Measurements from ENCODE around the gene TRAF3IP1. TPM values are rescaled to one million over a fixed set of nuclear protein-coding genes. Genes with fewer than 3 reads are reported as not detected.

TRAF3IP1 gene
- total and polyA plus RNA-seq, 2 of the 13 experiments (the other 11 are each of a cell fraction or from before 2014, with no cell fraction given) = 4.1 to 12.9 TPM

DNA sequence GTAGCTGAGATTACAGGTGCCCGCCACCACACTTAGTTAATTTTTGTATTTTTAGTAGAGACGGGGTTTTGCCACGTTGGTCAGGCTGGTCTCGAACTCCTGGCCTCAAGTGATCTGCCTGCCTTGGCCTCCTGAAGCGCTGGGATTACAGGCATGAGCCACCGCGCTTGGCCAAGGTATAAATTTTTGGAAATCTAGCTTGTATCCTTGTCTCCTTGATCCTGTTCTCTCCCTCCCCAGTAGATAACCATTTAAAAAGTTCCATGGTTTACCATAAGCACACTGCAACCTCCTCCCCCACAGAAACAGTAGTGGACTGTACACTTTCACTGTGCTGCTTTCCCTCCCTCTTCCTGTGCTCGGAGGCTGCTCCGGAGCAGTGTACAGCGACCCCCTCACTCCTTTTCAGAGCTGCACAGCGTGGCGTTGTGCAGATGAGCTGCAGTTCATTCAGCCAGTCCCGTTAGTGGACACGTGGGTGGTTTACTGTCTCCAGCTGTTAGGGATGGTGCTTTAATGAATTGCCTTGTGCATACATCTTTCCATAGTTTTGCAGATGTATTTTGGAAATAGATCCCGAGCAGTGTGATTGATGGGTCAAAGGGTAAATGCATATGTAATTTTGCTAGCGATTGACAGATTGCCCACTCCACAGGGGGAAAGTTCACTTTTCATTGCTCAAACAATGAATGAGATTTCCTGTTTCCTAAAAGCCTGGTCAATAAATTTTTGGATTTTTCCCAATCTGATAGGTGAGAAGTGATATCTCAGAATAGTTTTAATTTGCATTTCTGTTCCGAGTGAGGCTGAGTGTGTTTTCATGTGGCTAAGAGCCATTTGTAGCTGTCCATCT lies 121.2 kb downstream of the TRAF3IP1 start (continued):
- TF ChIP-seq, protein P1, sequence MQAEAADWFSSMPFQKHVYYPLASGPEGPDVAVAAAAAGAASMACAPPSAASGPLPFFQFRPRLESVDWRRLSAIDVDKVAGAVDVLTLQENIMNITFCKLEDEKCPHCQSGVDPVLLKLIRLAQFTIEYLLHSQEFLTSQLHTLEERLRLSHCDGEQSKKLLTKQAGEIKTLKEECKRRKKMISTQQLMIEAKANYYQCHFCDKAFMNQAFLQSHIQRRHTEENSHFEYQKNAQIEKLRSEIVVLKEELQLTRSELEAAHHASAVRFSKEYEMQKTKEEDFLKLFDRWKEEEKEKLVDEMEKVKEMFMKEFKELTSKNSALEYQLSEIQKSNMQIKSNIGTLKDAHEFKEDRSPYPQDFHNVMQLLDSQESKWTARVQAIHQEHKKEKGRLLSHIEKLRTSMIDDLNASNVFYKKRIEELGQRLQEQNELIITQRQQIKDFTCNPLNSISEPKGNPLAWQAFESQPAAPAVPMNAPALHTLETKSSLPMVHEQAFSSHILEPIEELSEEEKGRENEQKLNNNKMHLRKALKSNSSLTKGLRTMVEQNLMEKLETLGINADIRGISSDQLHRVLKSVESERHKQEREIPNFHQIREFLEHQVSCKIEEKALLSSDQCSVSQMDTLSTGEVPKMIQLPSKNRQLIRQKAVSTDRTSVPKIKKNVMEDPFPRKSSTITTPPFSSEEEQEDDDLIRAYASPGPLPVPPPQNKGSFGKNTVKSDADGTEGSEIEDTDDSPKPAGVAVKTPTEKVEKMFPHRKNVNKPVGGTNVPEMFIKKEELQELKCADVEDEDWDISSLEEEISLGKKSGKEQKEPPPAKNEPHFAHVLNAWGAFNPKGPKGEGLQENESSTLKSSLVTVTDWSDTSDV (CRISPR knock-in tag; IDR thresholded peaks at IDR 0.05) = 0 out of 2 replicates have a peak, but pooled peaks have one; percentile 54
- TF ChIP-seq ZNF326 (CRISPR knock-in tag; IDR thresholded peaks at IDR 0.05; ENCODE audit: borderline replicate concordance) = no peak
- TF ChIP-seq HOXA3 (CRISPR knock-in tag; IDR thresholded peaks at IDR 0.05) = peak; percentile 82
- TF ChIP-seq, protein P2, sequence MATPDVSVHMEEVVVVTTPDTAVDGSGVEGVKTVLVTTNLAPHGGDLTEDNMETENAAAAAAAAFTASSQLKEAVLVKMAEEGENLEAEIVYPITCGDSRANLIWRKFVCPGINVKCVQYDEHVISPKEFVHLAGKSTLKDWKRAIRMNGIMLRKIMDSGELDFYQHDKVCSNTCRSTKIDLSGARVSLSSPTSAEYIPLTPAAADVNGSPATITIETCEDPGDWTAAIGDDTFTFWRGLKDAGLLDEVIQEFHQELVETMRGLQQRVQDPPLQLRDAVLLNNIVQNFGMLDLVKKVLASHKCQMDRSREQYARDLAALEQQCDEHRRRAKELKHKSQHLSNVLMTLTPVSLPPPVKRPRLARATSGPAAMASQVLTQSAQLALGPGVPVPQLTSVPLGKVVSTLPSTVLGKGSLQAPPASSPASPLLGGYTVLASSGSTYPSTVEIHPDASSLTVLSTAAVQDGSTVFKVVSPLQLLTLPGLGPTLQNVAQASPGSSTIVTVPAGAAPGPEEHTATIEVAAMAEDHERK (CRISPR knock-in tag; IDR thresholded peaks at IDR 0.05; ENCODE audit: low read depth) = no peak
- TF ChIP-seq, protein P3, sequence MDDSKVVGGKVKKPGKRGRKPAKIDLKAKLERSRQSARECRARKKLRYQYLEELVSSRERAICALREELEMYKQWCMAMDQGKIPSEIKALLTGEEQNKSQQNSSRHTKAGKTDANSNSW (CRISPR knock-in tag; IDR thresholded peaks at IDR 0.05; ENCODE audit: borderline replicate concordance) = no peak
- TF ChIP-seq REPIN1 (CRISPR knock-in tag; IDR thresholded peaks at IDR 0.05; ENCODE audit: borderline replicate concordance, low read depth) = peak; percentile 60; the same call in 1 of the 2 replicates
- TF ChIP-seq CREM (IDR thresholded peaks at IDR 0.05) = peak; percentile 61; the same call in 1 of the 2 replicates
- TF ChIP-seq CREM (CRISPR knock-in tag; IDR thresholded peaks at IDR 0.05) = no peak
- TF ChIP-seq, protein P4, sequence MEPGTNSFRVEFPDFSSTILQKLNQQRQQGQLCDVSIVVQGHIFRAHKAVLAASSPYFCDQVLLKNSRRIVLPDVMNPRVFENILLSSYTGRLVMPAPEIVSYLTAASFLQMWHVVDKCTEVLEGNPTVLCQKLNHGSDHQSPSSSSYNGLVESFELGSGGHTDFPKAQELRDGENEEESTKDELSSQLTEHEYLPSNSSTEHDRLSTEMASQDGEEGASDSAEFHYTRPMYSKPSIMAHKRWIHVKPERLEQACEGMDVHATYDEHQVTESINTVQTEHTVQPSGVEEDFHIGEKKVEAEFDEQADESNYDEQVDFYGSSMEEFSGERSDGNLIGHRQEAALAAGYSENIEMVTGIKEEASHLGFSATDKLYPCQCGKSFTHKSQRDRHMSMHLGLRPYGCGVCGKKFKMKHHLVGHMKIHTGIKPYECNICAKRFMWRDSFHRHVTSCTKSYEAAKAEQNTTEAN (CRISPR knock-in tag; conservative IDR thresholded peaks at IDR 0.05) = peak; percentile 52; the same call in 1 of the 2 replicates
- TF ChIP-seq NONO (IDR thresholded peaks at IDR 0.05) = no peak
- TF ChIP-seq NONO (CRISPR knock-in tag; conservative IDR thresholded peaks at IDR 0.05) = peak; percentile 97
- TF ChIP-seq, protein P5, sequence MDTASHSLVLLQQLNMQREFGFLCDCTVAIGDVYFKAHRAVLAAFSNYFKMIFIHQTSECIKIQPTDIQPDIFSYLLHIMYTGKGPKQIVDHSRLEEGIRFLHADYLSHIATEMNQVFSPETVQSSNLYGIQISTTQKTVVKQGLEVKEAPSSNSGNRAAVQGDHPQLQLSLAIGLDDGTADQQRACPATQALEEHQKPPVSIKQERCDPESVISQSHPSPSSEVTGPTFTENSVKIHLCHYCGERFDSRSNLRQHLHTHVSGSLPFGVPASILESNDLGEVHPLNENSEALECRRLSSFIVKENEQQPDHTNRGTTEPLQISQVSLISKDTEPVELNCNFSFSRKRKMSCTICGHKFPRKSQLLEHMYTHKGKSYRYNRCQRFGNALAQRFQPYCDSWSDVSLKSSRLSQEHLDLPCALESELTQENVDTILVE (CRISPR knock-in tag; IDR thresholded peaks at IDR 0.05) = peak; percentile 61; the same call in 1 of the 2 replicates
- peak; percentile 87 for TF ChIP-seq RXRB (CRISPR knock-in tag; IDR thresholded peaks at IDR 0.05; ENCODE audit: borderline replicate concordance)
- TF ChIP-seq, protein P6, sequence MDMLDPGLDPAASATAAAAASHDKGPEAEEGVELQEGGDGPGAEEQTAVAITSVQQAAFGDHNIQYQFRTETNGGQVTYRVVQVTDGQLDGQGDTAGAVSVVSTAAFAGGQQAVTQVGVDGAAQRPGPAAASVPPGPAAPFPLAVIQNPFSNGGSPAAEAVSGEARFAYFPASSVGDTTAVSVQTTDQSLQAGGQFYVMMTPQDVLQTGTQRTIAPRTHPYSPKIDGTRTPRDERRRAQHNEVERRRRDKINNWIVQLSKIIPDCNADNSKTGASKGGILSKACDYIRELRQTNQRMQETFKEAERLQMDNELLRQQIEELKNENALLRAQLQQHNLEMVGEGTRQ (IDR thresholded peaks at IDR 0.05; ENCODE audit: low read depth, low read length) = peak; percentile 28; the same call in 1 of the 2 replicates
- TF ChIP-seq, protein P6 (CRISPR knock-in tag; IDR thresholded peaks at IDR 0.05; ENCODE audit: borderline replicate concordance) = no peak
- TF ChIP-seq, protein P7, sequence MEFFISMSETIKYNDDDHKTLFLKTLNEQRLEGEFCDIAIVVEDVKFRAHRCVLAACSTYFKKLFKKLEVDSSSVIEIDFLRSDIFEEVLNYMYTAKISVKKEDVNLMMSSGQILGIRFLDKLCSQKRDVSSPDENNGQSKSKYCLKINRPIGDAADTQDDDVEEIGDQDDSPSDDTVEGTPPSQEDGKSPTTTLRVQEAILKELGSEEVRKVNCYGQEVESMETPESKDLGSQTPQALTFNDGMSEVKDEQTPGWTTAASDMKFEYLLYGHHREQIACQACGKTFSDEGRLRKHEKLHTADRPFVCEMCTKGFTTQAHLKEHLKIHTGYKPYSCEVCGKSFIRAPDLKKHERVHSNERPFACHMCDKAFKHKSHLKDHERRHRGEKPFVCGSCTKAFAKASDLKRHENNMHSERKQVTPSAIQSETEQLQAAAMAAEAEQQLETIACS (CRISPR knock-in tag; IDR thresholded peaks at IDR 0.05) = no peak
- TF ChIP-seq PHF21A (CRISPR knock-in tag; IDR thresholded peaks at IDR 0.05) = peak; percentile 80
- TF ChIP-seq PITX1 (CRISPR knock-in tag; IDR thresholded peaks at IDR 0.05) = peak; percentile 93
